Stimulated activated memory B cell treated with anti-CD40 and anti-IgM and Interleukin-4, amounts not matched to agents 10 μg/mL and 1 μg/mL and 100 μg/mL, for 72 hours (primary cell): ENCODE measurements around the gene CCDC88B.
A peak's percentile ranks its signal among the peaks of the same experiment; 100 is the strongest.

Experiments
- ATAC-seq: fragments of 150-1000 bp; cut with Tn5 transposase; 2 replicates; pipeline ENCODE4 v1.10.0; 2021
- H3K27ac Mint-ChIP-seq: one replicate; pipeline ENCODE4 v1.8.0; 2022; ENCODE audit warnings: mild to moderate bottlenecking, mixed read lengths
- H3K27me3 Mint-ChIP-seq: one replicate; pipeline ENCODE4 v1.8.0; 2022; ENCODE audit warnings: mixed read lengths
- H3K36me3 Mint-ChIP-seq: one replicate; pipeline ENCODE4 v1.8.0; 2022; ENCODE audit warnings: mixed read lengths
- H3K4me1 Mint-ChIP-seq: one replicate; pipeline ENCODE4 v1.8.0; 2022; ENCODE audit warnings: mixed read lengths
- H3K4me3 Mint-ChIP-seq: one replicate; pipeline ENCODE4 v1.8.0; 2022; ENCODE audit warnings: mild to moderate bottlenecking, moderate library complexity, mixed read lengths
- H3K9me3 Mint-ChIP-seq: one replicate; pipeline ENCODE4 v1.8.0; 2022; ENCODE audit warnings: mixed read lengths

The CCDC88B gene

DNA sequence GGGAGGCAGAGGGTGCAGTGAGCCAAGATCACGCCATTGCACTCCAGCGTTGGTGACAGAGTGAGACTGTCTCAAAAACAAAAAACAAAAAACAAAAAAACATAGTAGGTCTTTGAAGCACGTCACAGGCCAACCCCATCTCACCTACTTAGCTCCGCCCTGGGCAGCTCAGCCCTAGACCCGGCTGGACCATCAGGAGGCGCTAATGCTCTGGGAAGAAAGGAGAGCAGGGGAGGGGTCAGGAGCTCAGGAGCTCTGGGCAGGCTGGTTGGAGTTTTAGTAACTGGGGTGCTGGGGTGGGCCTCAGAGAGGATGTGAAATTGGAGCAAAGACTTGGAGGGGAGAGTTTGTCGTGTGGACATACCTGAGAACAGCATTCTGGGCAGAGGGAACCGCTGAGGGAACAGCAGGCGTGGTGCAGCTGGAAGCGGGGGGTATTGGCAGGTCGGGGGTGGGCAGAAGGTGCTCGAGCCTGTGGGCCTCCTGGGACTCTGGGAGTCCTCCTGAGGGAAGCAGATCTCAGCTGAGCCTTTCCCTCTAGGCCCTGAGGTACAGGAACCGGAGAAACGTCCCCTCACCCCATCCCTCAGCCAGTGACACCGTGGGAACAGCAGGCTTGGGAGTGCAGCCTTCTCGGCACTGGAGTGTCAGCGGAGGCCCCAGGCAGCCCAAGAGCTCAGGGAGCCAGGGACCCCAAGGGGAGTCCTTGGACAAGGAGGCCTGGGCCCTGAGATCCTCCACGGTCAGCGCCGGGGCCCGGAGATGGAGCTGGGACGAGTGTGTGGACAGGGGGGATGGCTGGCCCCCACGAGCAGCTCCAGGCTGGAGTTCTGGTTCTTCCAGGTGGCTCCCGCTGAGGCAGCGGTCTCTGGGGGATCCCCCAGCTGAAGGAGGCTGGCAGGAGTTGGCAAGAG is 16.8 kb downstream of the CCDC88B start:
- no peak for ATAC-seq
- peaks cover 55% of the 10 kb centered on the region for H3K4me1 Mint-ChIP-seq
- peak overlapping the region; percentile 48 for H3K27ac Mint-ChIP-seq
- H3K4me3 Mint-ChIP-seq = no peak overlapping the region
- H3K9me3 Mint-ChIP-seq = no peaks in the 10 kb centered on the region
- H3K27me3 Mint-ChIP-seq = no peaks in the 10 kb centered on the region
- peaks cover 25% of the 10 kb centered on the region for H3K36me3 Mint-ChIP-seq

DNA sequence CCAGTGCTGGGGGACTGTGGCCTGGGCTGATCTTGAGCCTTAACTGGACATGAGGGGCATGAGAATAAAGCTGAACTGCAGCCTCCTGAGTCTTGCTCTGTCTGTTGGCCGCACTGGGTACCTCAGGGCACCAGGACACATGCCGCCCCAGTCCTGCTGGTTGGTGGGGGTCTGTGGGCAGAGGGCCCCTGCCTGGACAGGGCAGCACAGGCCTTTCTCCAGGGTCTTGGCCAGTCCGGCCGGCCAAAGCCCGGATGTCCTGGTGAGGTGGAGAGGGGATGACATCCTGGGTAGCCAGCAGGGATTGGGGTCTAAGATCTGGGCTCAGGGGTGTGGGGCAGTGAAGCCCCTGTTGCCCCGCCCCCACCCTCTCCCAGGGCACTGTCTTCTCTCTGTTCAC is 17.4 kb downstream of the CCDC88B start:
- H3K36me3 Mint-ChIP-seq = peaks cover 24% of the 10 kb centered on the region
- H3K27me3 Mint-ChIP-seq = no peaks in the 10 kb centered on the region
- H3K4me1 Mint-ChIP-seq = peaks cover 56% of the 10 kb centered on the region
- no peak for ATAC-seq
- H3K27ac Mint-ChIP-seq = no peak overlapping the region
- no peak overlapping the region for H3K4me3 Mint-ChIP-seq
- H3K9me3 Mint-ChIP-seq = no peaks in the 10 kb centered on the region

DNA sequence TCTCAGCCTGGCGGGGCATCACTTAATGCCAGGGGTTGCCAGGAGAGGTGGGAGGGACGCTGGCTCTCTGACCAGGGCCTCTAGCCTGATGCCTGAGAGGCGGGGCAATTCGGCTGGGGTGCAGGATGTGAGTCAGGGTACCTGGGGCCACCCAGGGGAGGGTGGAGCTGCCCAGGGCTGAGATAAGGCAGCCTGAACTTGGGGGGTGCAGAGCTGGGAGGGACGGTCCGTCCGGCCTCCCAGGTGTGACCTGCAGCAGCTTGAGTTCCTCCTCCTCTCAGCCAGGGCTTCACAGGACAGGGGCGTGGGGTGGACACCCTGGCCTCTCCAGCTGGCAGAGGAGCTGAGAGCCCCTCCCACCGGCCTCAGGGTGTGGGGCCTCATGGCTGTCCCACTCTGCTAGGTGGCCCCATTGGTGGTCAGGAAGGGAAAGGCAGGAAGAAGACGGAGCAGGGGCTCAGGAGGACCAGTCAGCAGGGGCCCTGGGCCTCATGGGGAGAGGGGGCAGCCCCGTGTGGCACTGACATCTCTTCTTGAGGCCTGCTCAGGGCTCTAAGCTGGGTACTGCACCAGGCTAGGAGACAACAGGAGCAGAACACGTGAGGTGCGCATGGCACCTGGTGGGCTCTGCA is 18.0 kb downstream of the CCDC88B start:
- Mint-ChIP-seq H3K27ac (peak overlapping the region; percentile 77), H3K4me3 (peak overlapping the region; percentile 57), H3K36me3 (peaks cover 22% of the 10 kb centered on the region), H3K4me1 (peaks cover 56% of the 10 kb centered on the region), H3K9me3 (no peaks in the 10 kb centered on the region), H3K27me3 (no peaks in the 10 kb centered on the region)
- ATAC-seq = no peak

DNA sequence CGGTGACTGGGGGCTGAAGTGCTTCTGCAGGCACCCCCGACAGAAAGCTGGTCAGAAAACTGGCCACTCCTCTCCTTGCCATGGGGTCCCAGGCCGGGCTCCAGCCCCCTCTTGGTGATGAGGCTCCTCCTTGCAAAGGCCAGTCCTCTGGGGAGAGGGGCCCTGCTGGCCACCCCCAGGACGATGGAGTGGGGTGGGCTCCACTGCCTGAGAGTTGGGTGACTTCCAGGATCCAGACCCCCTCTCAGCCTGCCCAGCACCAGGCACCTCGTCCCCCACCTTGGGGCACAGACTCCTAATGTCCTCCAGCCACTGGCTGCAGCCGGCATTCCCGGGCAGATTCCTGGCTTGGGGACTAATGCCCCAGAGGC is 18.5 kb downstream of the CCDC88B start:
- no peak for ATAC-seq
- Mint-ChIP-seq H3K4me3 (peak overlapping the region; percentile 57), H3K4me1 (peaks cover 60% of the 10 kb centered on the region), H3K27me3 (no peaks in the 10 kb centered on the region), H3K9me3 (no peaks in the 10 kb centered on the region), H3K27ac (peak overlapping the region; percentile 77), H3K36me3 (peaks cover 27% of the 10 kb centered on the region)

DNA sequence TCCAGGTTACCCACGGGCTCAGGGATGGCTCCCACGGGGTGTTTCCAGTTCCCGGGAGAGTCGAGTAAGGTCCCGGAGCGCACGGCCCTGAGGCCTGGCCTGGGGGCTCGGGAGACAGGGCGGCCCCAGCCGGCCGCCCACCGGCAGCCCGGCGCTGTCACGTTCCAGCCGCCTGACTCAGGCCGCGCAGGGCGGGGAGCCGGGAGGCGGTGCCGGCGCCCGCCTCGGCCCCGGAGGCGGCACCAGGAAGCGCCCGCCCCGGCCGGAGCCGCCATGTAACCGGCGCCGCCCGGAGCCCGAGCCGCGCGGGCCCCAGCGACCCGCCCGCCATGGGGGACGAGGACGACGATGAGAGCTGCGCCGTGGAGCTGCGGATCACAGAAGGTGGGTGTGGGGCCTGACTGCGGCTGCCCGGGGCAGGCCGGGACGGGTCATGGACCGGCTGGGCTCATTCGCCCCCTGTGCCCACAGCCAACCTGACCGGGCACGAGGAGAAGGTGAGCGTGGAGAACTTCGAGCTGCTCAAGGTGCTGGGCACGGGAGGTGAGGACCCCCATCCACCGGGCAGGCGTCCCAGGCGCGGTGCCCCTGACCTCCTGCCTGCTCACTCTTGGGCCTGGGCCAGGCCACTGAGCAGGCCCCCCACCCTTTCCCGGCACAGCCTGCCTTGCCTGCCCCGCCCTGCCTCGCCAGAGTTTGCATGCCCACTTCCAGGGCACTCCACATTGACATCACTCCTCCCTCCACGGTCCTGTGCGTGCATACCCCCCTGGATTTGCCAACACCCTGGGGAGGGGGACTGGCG is 19.1 kb downstream of the CCDC88B start, which contains the start of gene RPS6KA4:
Gene RPS6KA4, plus strand, starts transcription at position 256 of the 805 bp plus-strand sequence. Its CDS starts 74 bp downstream, at position 330.
- no peaks in the 10 kb centered on the region for H3K9me3 Mint-ChIP-seq
- H3K4me1 Mint-ChIP-seq = peaks cover 65% of the 10 kb centered on the region
- H3K27ac Mint-ChIP-seq = peak within 1 kb of the TSS; percentile 77
- ATAC-seq = peak; percentile 85
- H3K27me3 Mint-ChIP-seq = no peaks in the 10 kb centered on the region
- peaks cover 33% of the 10 kb centered on the region for H3K36me3 Mint-ChIP-seq
- H3K4me3 Mint-ChIP-seq = peak within 1 kb of the TSS; percentile 82

DNA sequence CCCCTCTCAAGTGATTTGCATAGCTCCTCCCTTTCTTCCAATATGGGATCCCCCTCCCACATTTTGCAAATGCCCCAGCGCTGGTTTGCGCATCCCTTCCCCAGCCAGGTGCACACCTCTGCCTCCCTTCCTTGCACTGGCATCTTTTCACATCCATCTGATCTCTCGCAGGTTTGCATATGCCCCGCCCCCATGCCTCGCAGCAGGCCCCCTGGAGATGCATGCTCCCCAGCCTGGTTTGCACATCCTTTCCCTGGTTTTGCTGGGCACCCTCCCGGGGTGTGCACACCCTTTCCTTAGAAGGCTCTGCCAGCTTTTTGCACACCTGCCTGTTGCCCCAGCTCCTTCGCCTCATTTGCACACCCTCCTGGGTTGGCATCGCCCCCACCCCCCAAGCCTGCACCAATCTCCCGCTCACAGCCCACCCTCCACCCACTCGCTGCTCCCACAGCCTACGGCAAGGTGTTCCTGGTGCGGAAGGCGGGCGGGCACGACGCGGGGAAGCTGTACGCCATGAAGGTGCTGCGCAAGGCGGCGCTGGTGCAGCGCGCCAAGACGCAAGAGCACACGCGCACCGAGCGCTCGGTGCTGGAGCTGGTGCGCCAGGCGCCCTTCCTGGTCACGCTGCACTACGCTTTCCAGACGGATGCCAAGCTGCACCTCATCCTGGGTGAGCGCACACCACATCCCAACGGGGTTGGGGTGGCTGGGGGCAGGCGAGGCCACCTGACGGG is 19.9 kb downstream of the CCDC88B start:
- no peaks in the 10 kb centered on the region for H3K27me3 Mint-ChIP-seq
- no peaks in the 10 kb centered on the region for H3K9me3 Mint-ChIP-seq
- H3K36me3 Mint-ChIP-seq = peaks cover 38% of the 10 kb centered on the region
- H3K4me3 Mint-ChIP-seq = peak overlapping the region; percentile 82
- H3K27ac Mint-ChIP-seq = peak overlapping the region; percentile 77
- peaks cover 67% of the 10 kb centered on the region for H3K4me1 Mint-ChIP-seq
- ATAC-seq = no peak

DNA sequence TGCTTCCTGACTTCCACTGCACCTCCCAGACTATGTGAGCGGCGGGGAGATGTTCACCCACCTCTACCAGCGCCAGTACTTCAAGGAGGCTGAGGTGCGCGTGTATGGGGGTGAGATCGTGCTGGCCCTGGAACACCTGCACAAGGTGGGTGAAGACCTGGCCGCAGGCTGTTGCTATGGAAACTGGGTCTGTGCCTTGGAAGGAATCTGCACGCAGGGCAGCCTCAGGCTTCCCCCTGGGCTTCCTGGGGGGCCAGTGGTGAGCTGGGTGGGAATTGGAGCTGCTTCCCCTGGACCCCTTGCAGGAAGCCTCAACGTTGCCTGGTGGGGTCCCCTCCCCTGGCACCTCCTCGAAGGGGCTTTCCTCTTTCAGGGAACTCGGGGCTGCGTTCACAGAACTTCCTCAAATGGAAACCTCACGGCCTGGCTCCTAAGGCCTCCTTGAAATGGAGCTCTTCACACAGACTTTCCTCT is 20.5 kb downstream of the CCDC88B start:
- ATAC-seq = no peak
- Mint-ChIP-seq H3K4me1 (peaks cover 61% of the 10 kb centered on the region), H3K27ac (peak overlapping the region; percentile 77), H3K36me3 (peaks cover 38% of the 10 kb centered on the region), H3K4me3 (peak overlapping the region; percentile 82), H3K27me3 (no peaks in the 10 kb centered on the region), H3K9me3 (no peaks in the 10 kb centered on the region)

DNA sequence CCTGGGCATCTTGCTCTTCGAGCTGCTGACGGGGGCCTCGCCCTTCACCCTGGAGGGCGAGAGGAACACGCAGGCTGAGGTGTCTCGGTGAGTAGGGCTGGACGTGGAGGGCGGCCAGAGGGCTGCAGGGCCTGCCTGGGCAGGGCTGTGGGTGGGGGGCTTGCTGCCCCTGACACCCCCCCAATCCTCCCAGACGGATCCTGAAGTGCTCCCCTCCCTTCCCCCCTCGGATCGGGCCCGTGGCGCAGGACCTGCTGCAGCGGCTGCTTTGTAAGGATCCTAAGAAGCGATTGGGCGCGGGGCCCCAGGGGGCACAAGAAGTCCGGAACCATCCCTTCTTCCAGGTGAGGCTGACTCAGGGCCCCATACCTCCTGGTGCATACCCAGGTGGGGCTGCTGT is 21.7 kb downstream of the CCDC88B start:
- Mint-ChIP-seq H3K27ac (no peak overlapping the region), H3K36me3 (peaks cover 38% of the 10 kb centered on the region), H3K4me3 (no peak overlapping the region), H3K27me3 (no peaks in the 10 kb centered on the region), H3K9me3 (no peaks in the 10 kb centered on the region), H3K4me1 (peaks cover 56% of the 10 kb centered on the region)
- ATAC-seq = no peak

DNA sequence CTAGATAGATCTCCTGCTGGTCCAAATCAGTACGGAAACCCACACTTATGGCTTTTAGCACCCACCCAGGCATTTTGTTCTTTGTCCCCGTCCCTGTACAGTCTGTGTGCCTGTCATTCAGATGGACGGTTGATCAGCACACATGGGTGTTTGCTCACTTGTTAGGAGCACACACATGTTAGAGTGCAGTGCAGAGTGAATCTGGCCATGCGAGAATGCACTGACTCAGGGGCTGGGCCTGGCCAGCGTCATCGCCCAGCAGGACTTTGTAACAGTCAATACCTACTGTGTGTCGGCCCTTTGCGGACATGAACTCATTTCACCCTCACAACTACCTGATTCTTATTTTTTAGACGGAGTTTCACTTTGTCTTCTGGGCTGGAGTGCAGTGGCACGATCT is 22.3 kb downstream of the CCDC88B start:
- Mint-ChIP-seq H3K4me3 (no peak overlapping the region), H3K9me3 (no peaks in the 10 kb centered on the region), H3K4me1 (peaks cover 53% of the 10 kb centered on the region), H3K27me3 (no peaks in the 10 kb centered on the region), H3K27ac (no peak overlapping the region), H3K36me3 (peaks cover 39% of the 10 kb centered on the region)
- no peak for ATAC-seq

DNA sequence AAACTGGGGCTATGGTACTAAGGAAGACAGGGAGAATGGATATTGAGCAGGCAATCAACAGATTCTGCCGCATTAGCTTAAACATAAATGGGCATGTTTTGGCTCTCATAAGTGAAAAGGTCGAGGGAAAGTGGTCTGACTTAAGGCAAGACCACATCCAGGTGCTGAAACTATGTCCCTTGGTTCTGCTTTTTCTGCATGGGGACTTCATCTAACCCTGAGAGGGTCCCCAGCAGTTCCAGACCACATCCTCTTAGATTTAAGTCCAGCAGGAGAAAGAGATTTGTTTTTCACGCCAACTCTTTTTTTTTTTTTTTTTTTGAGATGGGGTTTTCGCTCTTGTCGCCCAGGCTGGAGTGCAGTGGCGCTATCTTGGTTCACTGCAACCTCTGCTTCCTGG is 24.4 kb downstream of the CCDC88B start:
- no peaks in the 10 kb centered on the region for H3K9me3 Mint-ChIP-seq
- ATAC-seq = peak; percentile 78
- peaks cover 41% of the 10 kb centered on the region for H3K4me1 Mint-ChIP-seq
- no peak overlapping the region for H3K4me3 Mint-ChIP-seq
- H3K27me3 Mint-ChIP-seq = no peaks in the 10 kb centered on the region
- peak overlapping the region; percentile 49 for H3K27ac Mint-ChIP-seq
- H3K36me3 Mint-ChIP-seq = peaks cover 56% of the 10 kb centered on the region

DNA sequence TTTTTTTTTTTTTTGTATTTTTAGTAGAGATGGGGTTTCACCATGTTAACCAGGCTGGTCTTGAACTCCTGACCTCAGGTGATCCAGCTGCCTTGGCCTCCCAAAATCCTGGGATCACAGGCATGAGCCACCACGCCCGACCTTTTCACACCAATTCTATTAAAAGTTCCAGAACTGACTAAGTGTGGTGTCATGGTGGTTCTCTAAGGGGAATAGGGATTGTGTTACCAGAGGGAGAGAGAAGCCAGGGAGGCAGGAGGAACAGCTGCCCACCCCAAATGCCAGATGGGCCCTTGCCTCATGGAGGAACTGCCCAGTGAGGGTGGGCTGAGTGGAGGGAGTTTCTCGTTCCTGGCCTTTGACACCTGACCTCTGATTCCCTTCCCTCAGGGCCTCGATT is 24.9 kb downstream of the CCDC88B start:
- H3K4me1 Mint-ChIP-seq = peaks cover 36% of the 10 kb centered on the region
- H3K4me3 Mint-ChIP-seq = no peak overlapping the region
- no peaks in the 10 kb centered on the region for H3K27me3 Mint-ChIP-seq
- no peak for ATAC-seq
- no peaks in the 10 kb centered on the region for H3K9me3 Mint-ChIP-seq
- peaks cover 60% of the 10 kb centered on the region for H3K36me3 Mint-ChIP-seq
- H3K27ac Mint-ChIP-seq = no peak overlapping the region

DNA sequence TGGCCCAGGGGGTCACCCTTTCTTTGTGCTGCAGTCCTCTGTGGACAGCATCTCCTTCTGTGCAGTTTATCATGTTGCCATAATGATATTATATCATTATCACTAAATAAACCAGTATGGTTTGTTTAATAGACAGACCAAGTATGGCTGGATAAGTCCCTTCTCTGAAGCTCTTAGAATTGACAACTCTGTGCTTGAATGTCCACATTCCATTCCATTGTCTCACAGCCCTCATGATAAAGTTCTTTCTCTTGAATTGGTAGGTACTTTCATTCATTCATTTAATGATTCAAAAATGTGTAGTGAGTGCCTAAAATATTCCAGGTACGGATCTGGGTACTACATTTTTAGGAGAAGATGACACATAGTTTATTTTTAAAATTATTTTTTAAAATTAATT is 26.7 kb downstream of the CCDC88B start:
- H3K27me3 Mint-ChIP-seq = no peaks in the 10 kb centered on the region
- H3K27ac Mint-ChIP-seq = no peak overlapping the region
- H3K4me3 Mint-ChIP-seq = no peak overlapping the region
- peaks cover 68% of the 10 kb centered on the region for H3K36me3 Mint-ChIP-seq
- H3K9me3 Mint-ChIP-seq = no peaks in the 10 kb centered on the region
- peaks cover 18% of the 10 kb centered on the region for H3K4me1 Mint-ChIP-seq
- no peak for ATAC-seq

DNA sequence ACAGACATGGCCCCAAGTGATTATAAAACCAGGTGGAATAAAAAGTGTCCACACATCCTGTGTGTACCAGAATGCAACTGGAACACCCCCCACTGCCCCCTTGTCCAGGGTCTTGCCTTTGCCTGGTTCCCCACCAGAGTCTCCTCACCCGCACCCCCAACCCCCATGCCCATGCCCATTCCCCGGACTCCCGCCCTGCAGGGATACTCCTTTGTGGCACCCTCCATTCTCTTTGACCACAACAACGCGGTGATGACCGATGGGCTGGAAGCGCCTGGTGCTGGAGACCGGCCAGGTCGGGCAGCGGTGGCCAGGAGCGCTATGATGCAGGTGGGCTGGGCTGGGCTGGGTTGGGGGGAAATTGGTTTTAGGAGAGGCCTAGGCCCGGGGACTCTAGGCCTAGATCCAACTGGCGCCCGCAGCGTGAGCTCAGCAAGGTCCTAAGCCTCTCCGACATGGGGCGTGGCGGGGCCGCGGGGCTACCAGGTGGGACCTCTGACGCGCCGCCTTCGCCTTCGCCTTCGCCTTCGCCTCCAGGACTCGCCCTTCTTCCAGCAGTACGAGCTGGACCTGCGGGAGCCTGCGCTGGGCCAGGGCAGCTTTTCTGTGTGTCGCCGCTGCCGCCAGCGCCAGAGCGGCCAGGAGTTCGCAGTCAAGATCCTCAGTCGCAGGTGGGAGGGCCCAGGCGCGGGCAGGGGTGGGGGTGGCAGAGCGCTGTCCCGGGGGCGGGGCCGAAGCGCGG is 28.1 kb downstream of the CCDC88B start:
- H3K27me3 Mint-ChIP-seq = no peaks in the 10 kb centered on the region
- no peaks in the 10 kb centered on the region for H3K9me3 Mint-ChIP-seq
- H3K36me3 Mint-ChIP-seq = peaks cover 62% of the 10 kb centered on the region
- no peak for ATAC-seq
- H3K4me1 Mint-ChIP-seq = peaks cover 18% of the 10 kb centered on the region
- no peak overlapping the region for H3K4me3 Mint-ChIP-seq
- H3K27ac Mint-ChIP-seq = no peak overlapping the region

DNA sequence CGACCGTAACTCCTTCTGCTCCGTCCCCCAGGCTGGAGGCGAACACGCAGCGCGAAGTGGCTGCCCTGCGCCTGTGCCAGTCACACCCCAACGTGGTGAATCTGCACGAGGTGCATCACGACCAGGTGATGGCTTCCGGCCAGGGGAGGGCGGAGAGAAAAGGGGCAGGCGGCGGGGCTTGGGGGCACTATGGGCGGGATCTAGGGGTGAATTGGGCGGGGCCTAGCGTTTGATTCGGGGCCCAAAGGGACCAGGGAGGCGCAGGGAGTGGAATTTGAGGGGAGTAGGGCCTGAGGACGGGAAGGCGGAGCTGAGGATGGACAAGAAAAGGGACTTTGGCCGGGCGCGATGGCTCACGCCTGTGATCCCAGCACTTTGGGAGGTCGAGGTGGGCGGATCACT is 28.7 kb downstream of the CCDC88B start:
- no peak overlapping the region for H3K27ac Mint-ChIP-seq

More for the DNA sequence above, 28.7 kb downstream of the CCDC88B start:
- Mint-ChIP-seq H3K36me3 (peaks cover 56% of the 10 kb centered on the region), H3K4me1 (peaks cover 18% of the 10 kb centered on the region), H3K27me3 (no peaks in the 10 kb centered on the region), H3K4me3 (no peak overlapping the region), H3K9me3 (no peaks in the 10 kb centered on the region)
- ATAC-seq = no peak
